Measurements from ENCODE around the gene NOX3.

Gene NOX3

DNA sequence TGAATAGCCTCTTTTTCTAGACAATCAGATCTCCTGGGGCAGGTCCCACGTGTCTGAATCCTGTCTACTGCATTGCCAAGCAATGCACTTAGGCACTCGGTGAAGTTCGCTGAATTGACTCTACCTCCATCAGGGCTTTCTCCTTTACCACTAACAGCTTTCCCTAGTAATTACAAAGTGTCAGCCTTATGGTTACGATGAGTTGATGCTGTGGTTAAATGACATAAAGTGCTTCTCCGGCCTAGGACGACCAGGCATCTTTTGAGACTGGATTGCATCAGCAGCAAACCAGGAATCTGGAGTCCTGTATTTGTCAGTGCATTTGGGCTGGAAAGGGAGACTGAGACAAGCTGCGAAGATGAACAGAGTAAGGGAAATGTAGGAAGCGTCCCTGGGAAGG, 21.5 kb downstream of the NOX3 start:
- no peak overlapping the region for H3K27ac ChIP-seq
- no peak for DNase-seq (ENCODE audit: low read depth, low spot score)
- H3K36me3 ChIP-seq (ENCODE audit: insufficient read depth, low read length), result no peaks in the 10 kb centered on the region
- no peak overlapping the region for H3K4me3 ChIP-seq
- TF ChIP-seq EZH2 (IDR thresholded peaks at IDR 0.05) (no peak), FOXP2 (optimal IDR thresholded peaks at IDR 0.05; ENCODE audit: control extremely low read depth, extremely low read length, insufficient read depth) (no peak), POLR2AphosphoS5 (IDR thresholded peaks at IDR 0.05; ENCODE audit: borderline replicate concordance, low read depth, low read length) (no peak)
- H3K9ac ChIP-seq (ENCODE audit: insufficient read length), result no peak overlapping the region
- H3K9me3 ChIP-seq (ENCODE audit: low read depth, low read length), result no peaks in the 10 kb centered on the region

DNA sequence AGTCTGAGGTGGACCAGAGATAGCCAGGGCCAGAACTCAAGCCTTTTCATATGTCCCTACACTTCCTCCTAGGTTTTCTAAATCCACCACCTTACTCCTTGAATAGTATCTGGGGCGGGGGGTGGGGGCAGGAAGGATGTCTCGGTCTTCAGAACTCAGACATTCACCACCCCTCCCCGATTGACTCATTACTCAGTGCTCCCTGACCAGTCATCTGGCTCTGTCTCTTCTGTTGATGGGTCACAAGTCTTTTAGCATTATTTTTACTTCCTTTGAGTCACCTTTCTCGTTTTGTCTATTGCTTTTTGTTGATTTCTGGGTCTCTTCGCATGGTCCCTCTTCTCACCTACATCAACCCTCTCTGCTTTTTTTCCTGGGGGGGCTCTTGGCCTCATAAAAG, 23.3 kb downstream of the NOX3 start:
- Histone ChIP-seq H3K36me3 (ENCODE audit: insufficient read depth, low read length) (no peaks in the 10 kb centered on the region), H3K4me3 (no peak overlapping the region), H3K9me3 (ENCODE audit: low read depth, low read length) (no peaks in the 10 kb centered on the region), H3K9ac (ENCODE audit: insufficient read length) (no peak overlapping the region), H3K27ac (no peak overlapping the region)
- DNase-seq (ENCODE audit: low read depth, low spot score), result no peak
- TF ChIP-seq FOXP2 (optimal IDR thresholded peaks at IDR 0.05; ENCODE audit: control extremely low read depth, extremely low read length, insufficient read depth) (no peak), EZH2 (IDR thresholded peaks at IDR 0.05) (no peak), POLR2AphosphoS5 (IDR thresholded peaks at IDR 0.05; ENCODE audit: borderline replicate concordance, low read depth, low read length) (no peak)

DNA sequence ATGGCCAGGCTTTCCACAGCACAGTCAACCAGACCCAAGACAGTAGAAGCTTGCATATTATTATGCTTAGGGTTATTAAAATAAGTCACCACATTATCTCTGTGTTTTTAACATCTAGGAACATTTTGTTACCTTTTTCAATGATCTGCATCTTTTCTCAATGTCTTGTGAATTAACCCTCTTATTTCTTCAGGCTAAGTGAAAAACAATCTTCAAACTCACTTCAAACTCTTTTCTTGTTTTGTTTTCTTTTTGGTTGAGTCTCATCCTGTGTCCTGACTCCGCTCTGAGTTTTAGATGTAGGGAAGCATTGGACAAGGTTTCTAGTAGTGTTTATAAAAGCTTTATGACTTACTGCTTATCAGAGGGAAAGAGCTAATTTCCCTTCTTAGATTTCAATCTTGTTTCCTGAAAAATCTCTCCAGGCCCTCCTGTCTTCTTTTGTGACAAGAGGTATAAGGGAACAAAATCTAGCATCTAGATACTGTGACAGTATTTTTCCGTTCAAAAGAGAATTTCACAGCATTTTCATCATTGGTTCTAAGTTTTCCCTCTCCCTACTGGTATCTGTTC, 26.2 kb downstream of the NOX3 start:
- Histone ChIP-seq H3K4me3 (no peak overlapping the region), H3K9me3 (ENCODE audit: low read depth, low read length) (no peaks in the 10 kb centered on the region), H3K27ac (no peak overlapping the region), H3K9ac (ENCODE audit: insufficient read length) (no peak overlapping the region), H3K36me3 (ENCODE audit: insufficient read depth, low read length) (no peaks in the 10 kb centered on the region)
- TF ChIP-seq EZH2 (IDR thresholded peaks at IDR 0.05) (no peak), FOXP2 (optimal IDR thresholded peaks at IDR 0.05; ENCODE audit: control extremely low read depth, extremely low read length, insufficient read depth) (no peak), POLR2AphosphoS5 (IDR thresholded peaks at IDR 0.05; ENCODE audit: borderline replicate concordance, low read depth, low read length) (no peak)
- no peak for DNase-seq (ENCODE audit: low read depth, low spot score)

DNA sequence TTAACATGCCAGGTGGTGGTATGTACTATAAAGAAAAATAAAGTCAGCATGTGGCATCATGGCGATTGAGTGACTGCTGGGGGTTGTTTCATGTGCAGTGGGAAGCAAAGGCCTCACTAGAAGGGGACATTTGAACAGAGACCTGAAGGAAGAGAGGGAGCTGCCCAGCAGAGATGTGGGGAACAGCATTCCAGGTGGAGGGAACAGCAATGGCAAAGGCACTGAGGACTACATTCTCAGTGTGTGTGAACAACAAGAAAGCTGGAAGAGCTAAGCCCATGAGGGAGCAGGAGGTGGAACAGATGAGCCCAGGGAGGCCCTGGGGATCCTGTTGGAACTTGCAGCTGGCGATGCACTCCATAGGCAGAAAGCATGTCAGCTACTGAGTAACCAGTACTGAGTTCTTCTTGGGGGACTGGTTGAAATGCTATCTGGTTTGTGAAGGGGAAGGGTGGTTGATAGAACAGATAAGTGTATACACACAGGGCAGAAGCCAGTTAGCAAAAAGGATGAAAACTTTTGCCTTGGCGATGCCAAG, 29.2 kb downstream of the NOX3 start:
- TF ChIP-seq FOXP2 (optimal IDR thresholded peaks at IDR 0.05; ENCODE audit: control extremely low read depth, extremely low read length, insufficient read depth), result no peak
- TF ChIP-seq EZH2 (IDR thresholded peaks at IDR 0.05), result no peak
- no peak for TF ChIP-seq POLR2AphosphoS5 (IDR thresholded peaks at IDR 0.05; ENCODE audit: borderline replicate concordance, low read depth, low read length)
- Histone ChIP-seq H3K4me3 (no peak overlapping the region), H3K9ac (ENCODE audit: insufficient read length) (no peak overlapping the region), H3K27ac (0 out of 2 replicates have a peak overlapping the region, but pooled peaks have one; percentile 86), H3K9me3 (ENCODE audit: low read depth, low read length) (no peaks in the 10 kb centered on the region), H3K36me3 (ENCODE audit: insufficient read depth, low read length) (no peaks in the 10 kb centered on the region)
- no peak for DNase-seq (ENCODE audit: low read depth, low spot score)

DNA sequence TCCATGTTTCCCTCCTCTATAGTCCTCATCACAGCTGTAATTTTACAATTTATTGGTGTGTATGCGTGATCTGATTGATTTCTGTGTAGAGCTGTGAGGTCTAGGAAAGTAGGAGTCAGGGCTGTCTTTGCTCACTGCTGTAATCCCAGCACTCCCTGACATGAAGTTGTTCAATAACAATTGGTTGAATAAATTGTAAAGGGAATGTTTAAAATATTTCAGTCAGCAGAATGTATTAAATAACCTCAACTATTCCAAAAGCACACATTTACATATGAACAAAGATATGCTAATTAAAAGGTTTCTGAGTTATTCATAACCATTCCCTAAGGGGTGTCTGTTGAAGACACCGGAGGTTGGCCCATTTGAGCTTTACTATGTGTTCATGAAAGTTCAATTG, 31.5 kb downstream of the NOX3 start:
- no peak; the same call in 1 of the 2 replicates for TF ChIP-seq POLR2AphosphoS5 (IDR thresholded peaks at IDR 0.05; ENCODE audit: borderline replicate concordance, low read depth, low read length)
- TF ChIP-seq FOXP2 (optimal IDR thresholded peaks at IDR 0.05; ENCODE audit: control extremely low read depth, extremely low read length, insufficient read depth), result no peak
- no peak for TF ChIP-seq EZH2 (IDR thresholded peaks at IDR 0.05)
- H3K9me3 ChIP-seq (ENCODE audit: low read depth, low read length), result no peaks in the 10 kb centered on the region
- peak overlapping the region; percentile 86 for H3K27ac ChIP-seq
- DNase-seq (ENCODE audit: low read depth, low spot score), result peak; percentile 70
- no peaks in the 10 kb centered on the region for H3K36me3 ChIP-seq (ENCODE audit: insufficient read depth, low read length)
- no peak overlapping the region for H3K9ac ChIP-seq (ENCODE audit: insufficient read length)
- peak overlapping the region; percentile 42; the same call in 1 of the 2 replicates for H3K4me3 ChIP-seq

DNA sequence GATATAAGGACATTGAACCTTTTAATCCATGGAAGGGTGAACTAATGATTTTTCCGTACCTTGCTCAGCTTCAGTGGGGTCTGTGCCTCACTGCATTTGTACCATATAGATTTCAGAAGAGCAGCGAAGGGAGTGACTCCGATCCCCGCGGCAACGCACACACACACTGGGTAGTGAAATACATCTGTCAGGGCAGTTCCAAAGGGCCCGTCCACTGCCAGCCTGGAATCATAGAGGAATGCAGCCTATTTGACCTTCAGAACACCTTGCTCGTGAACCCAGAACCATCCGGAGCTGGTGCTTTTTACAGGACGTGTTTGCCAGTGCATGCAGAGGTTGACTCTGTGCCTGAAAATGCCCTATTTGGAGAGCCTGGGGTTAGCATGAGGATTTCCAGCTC, 33.0 kb downstream of the NOX3 start:
- Histone ChIP-seq H3K9me3 (ENCODE audit: low read depth, low read length) (no peaks in the 10 kb centered on the region), H3K27ac (no peak overlapping the region), H3K9ac (ENCODE audit: insufficient read length) (no peak overlapping the region), H3K4me3 (no peak overlapping the region), H3K36me3 (ENCODE audit: insufficient read depth, low read length) (no peaks in the 10 kb centered on the region)
- TF ChIP-seq POLR2AphosphoS5 (IDR thresholded peaks at IDR 0.05; ENCODE audit: borderline replicate concordance, low read depth, low read length) (no peak), EZH2 (IDR thresholded peaks at IDR 0.05) (no peak), FOXP2 (optimal IDR thresholded peaks at IDR 0.05; ENCODE audit: control extremely low read depth, extremely low read length, insufficient read depth) (no peak)
- DNase-seq (ENCODE audit: low read depth, low spot score), result no peak

DNA sequence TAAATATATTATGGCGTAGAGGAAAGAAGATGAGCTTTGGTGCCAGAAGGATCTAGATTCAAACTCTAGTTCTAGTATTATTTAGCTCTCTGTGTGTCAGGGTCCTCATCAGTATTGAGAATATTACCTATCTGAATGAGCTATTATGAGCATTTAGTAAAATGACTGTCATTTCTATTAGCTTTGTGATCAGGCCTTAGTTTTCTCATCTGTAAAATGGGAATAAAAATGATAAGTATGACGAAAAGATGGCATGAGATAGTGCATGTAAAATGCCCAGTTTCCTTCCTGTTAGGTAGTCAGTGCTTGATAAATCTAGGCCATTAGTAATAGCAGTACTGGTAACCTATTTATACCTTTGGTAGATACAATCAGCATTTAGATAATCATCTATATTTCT, 35.1 kb downstream of the NOX3 start:
- Histone ChIP-seq H3K9ac (ENCODE audit: insufficient read length) (no peak overlapping the region), H3K36me3 (ENCODE audit: insufficient read depth, low read length) (no peaks in the 10 kb centered on the region), H3K9me3 (ENCODE audit: low read depth, low read length) (no peaks in the 10 kb centered on the region), H3K27ac (no peak overlapping the region), H3K4me3 (no peak overlapping the region)
- DNase-seq (ENCODE audit: low read depth, low spot score), result no peak
- TF ChIP-seq POLR2AphosphoS5 (IDR thresholded peaks at IDR 0.05; ENCODE audit: borderline replicate concordance, low read depth, low read length) (no peak), FOXP2 (optimal IDR thresholded peaks at IDR 0.05; ENCODE audit: control extremely low read depth, extremely low read length, insufficient read depth) (no peak), EZH2 (IDR thresholded peaks at IDR 0.05) (no peak)

DNA sequence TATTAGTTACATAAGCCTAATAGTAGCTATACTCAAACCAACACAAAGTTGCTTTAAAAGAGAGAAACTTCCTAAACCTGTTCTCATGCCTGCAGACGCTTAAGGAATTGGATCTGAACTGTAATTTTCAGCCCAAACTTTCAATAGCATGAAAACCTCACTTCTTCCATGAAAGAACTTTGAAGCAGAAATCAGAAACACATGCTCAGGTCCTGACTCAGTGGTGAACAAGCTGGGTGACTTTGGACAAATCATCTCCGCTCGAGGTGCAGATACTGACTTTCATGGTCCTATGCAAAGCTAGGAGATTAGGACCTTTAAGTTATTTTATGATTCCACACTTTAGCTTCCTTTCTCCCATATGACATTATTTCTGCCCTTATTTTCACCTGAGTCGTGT, 36.5 kb downstream of the NOX3 start:
- H3K9ac ChIP-seq (ENCODE audit: insufficient read length), result no peak overlapping the region

More for the DNA sequence above, 36.5 kb downstream of the NOX3 start:
- H3K4me3 ChIP-seq, result peak overlapping the region; percentile 60; the same call in 1 of the 2 replicates
- H3K36me3 ChIP-seq (ENCODE audit: insufficient read depth, low read length), result no peaks in the 10 kb centered on the region
- DNase-seq (ENCODE audit: low read depth, low spot score), result no peak
- no peaks in the 10 kb centered on the region for H3K9me3 ChIP-seq (ENCODE audit: low read depth, low read length)
- no peak for TF ChIP-seq FOXP2 (optimal IDR thresholded peaks at IDR 0.05; ENCODE audit: control extremely low read depth, extremely low read length, insufficient read depth)
- no peak for TF ChIP-seq POLR2AphosphoS5 (IDR thresholded peaks at IDR 0.05; ENCODE audit: borderline replicate concordance, low read depth, low read length)
- TF ChIP-seq EZH2 (IDR thresholded peaks at IDR 0.05), result no peak
- peak overlapping the region; percentile 89 for H3K27ac ChIP-seq
